KOPT-K1 (cell line): ENCODE data around the gene PRSS21.

Experiments used
- H3K27ac ChIP-seq: fragments of 200-600 bp; sonication (generic); 2 replicates; pipeline ENCODE4 v1.5.1; 2016; ENCODE audit warnings: antibody characterized with exemption, mild to moderate bottlenecking, low read depth, low read length; ENCODE audit not compliant: poor library complexity, severe bottlenecking
- H3K36me3 ChIP-seq: fragments of 200-600 bp; sonication (generic); 2 replicates; pipeline ENCODE4 v1.5.1; 2017; ENCODE audit warnings: antibody characterized with exemption, mild to moderate bottlenecking, low read length, moderate library complexity; ENCODE audit not compliant: insufficient read depth
- H3K9me3 ChIP-seq: fragments of 200-600 bp; sonication (generic); 2 replicates; pipeline ENCODE4 v1.5.1; 2017; ENCODE audit warnings: antibody characterized with exemption, low read length, mild to moderate bottlenecking; ENCODE audit not compliant: insufficient read depth, poor library complexity, severe bottlenecking

The PRSS21 gene

GRCh38 chr16:2825049-2825742, 8.2 kb downstream of the PRSS21 start:
- Histone ChIP-seq H3K9me3 (no peaks in the 10 kb centered on the region), H3K27ac (no peak overlapping the region), H3K36me3 (peaks cover 3% of the 10 kb centered on the region; the same call in 1 of the 2 replicates)

- H3K9me3 ChIP-seq = no peaks in the 10 kb centered on the region
- peaks cover 3% of the 10 kb centered on the region; the same call in 1 of the 2 replicates for H3K36me3 ChIP-seq
- no peak overlapping the region for H3K27ac ChIP-seq
Observed at GRCh38 chr16:2825906-2826305, 8.9 kb downstream of the PRSS21 start.

GRCh38 chr16:2826591-2827373, 9.7 kb downstream of the PRSS21 start:
- H3K27ac ChIP-seq = no peak overlapping the region
- no peaks in the 10 kb centered on the region for H3K9me3 ChIP-seq
- H3K36me3 ChIP-seq = no peaks in the 10 kb centered on the region

- Histone ChIP-seq H3K36me3 (no peaks in the 10 kb centered on the region), H3K9me3 (no peaks in the 10 kb centered on the region), H3K27ac (no peak overlapping the region)
Observed at GRCh38 chr16:2827374-2827791, 10.3 kb downstream of the PRSS21 start.

- Histone ChIP-seq H3K27ac (no peak overlapping the region), H3K9me3 (no peaks in the 10 kb centered on the region), H3K36me3 (no peaks in the 10 kb centered on the region)
Observed at GRCh38 chr16:2827831-2828520, 10.9 kb downstream of the PRSS21 start.

GRCh38 chr16:2828521-2828840, 11.4 kb downstream of the PRSS21 start:
- H3K36me3 ChIP-seq = no peaks in the 10 kb centered on the region
- H3K9me3 ChIP-seq = no peaks in the 10 kb centered on the region
- no peak overlapping the region for H3K27ac ChIP-seq

- H3K9me3 ChIP-seq = no peaks in the 10 kb centered on the region
- no peak overlapping the region for H3K27ac ChIP-seq
Observed at GRCh38 chr16:2828876-2829430, 11.9 kb downstream of the PRSS21 start.

GRCh38 chr16:2829501-2830354, 12.7 kb downstream of the PRSS21 start, which contains the start of gene ZG16B:
ZG16B (plus strand) TSS chr16:2830303; CDS start chr16:2830442, 139 bp downstream.
- no peak within 1 kb of the TSS for H3K27ac ChIP-seq
- H3K9me3 ChIP-seq = no peaks in the 10 kb centered on the region
- H3K36me3 ChIP-seq = no peaks in the 10 kb centered on the region

More at GRCh38 chr16:2828876-2829430, 11.9 kb downstream of the PRSS21 start:
- no peaks in the 10 kb centered on the region for H3K36me3 ChIP-seq

- no peaks in the 10 kb centered on the region for H3K9me3 ChIP-seq
- no peak overlapping the region for H3K27ac ChIP-seq
- no peaks in the 10 kb centered on the region for H3K36me3 ChIP-seq
Observed at GRCh38 chr16:2830355-2830695, 13.3 kb downstream of the PRSS21 start.

GRCh38 chr16:2831203-2831602, 14.2 kb downstream of the PRSS21 start:
- no peaks in the 10 kb centered on the region for H3K36me3 ChIP-seq
- H3K9me3 ChIP-seq = no peaks in the 10 kb centered on the region
- H3K27ac ChIP-seq = no peak overlapping the region

GRCh38 chr16:2833776-2834175, 16.7 kb downstream of the PRSS21 start:
- no peak overlapping the region for H3K27ac ChIP-seq
- no peaks in the 10 kb centered on the region for H3K9me3 ChIP-seq
- H3K36me3 ChIP-seq = no peaks in the 10 kb centered on the region

- H3K36me3 ChIP-seq = no peaks in the 10 kb centered on the region
- H3K27ac ChIP-seq = no peak overlapping the region
- no peaks in the 10 kb centered on the region for H3K9me3 ChIP-seq
Observed at GRCh38 chr16:2834968-2835367, 17.9 kb downstream of the PRSS21 start.

GRCh38 chr16:2835638-2836493, 18.8 kb downstream of the PRSS21 start:
- H3K9me3 ChIP-seq = no peaks in the 10 kb centered on the region
- H3K27ac ChIP-seq = no peak overlapping the region
- H3K36me3 ChIP-seq = no peaks in the 10 kb centered on the region
